Body of pancreas (tissue), 4 donors: ENCODE data around the gene PRKAB2. TPM values are rescaled to one million over a fixed set of nuclear protein-coding genes. Genes with fewer than 3 reads are reported as not detected.

Experiments
- ATAC-seq: fragments of 150-250 bp; one replicate; pipeline ENCODE4 v1.9.1; 2016
- DNase-seq, 4 donors: peaks; one replicate each; pipeline ENCODE4 v3.0.0-alpha.2; 2019
- H3K27ac ChIP-seq, 4 donors: fragments of 200-600 bp; sonication (generic); 1 replicate in 3 of 4; 2 replicates in 1 of 4; pipeline versions ENCODE4 v1.5.1 to v1.6.1; 2016 to 2019; ENCODE audit warnings: mild to moderate bottlenecking in 1 of 4, mixed read lengths in 1 of 4, moderate library complexity in 1 of 4
- H3K27me3 ChIP-seq, 2 donors: fragments of 200-600 bp; sonication (generic); one replicate each; pipeline ENCODE4 v1.6.0; 2016; ENCODE audit warnings: mild to moderate bottlenecking in 1 of 2
- H3K36me3 ChIP-seq, 2 donors: fragments of 200-600 bp; sonication (generic); replicated peaks in 1 of 2; 2 replicates each; pipeline ENCODE4 v1.5.1; 2016; ENCODE audit warnings: low read depth in 2 of 2; ENCODE audit not compliant: insufficient read depth in 1 of 2
- H3K4me1 ChIP-seq: fragments of 200-600 bp; sonication (generic); one replicate; pipeline ENCODE4 v1.6.0; 2016
- H3K4me3 ChIP-seq, 2 donors: fragments of 200-600 bp; sonication (generic); 1 replicate in 1 of 2; 2 replicates in 1 of 2; pipeline ENCODE4 v1.5.1; 2016 to 2019
- H3K9me3 ChIP-seq, 3 donors: fragments of 200-600 bp; sonication (generic); 1 replicate in 2 of 3; 2 replicates in 1 of 3; pipeline ENCODE4 v1.5.1; 2016
- CTCF ChIP-seq, 7 experiments: fragments of 450-650 bp in 4 of 7; fragments of 200-600 bp in 3 of 7; sonication (generic) in 3 of 7; IDR thresholded peaks; one replicate each; pipeline ENCODE4 v1.5.1; 2016 to 2019; ENCODE audit warnings: antibody characterized with exemption in 7 of 7
- POLR2A ChIP-seq, 3 donors: fragments of 450-650 bp; IDR thresholded peaks; one replicate each; pipeline ENCODE4 v1.6.1; 2016; ENCODE audit warnings: antibody characterized with exemption in 3 of 3, mild to moderate bottlenecking in 2 of 3
- WGBS, 2 donors: methylation state at CpG; one replicate each; pipeline ENCODE4 v1.1.5; 2017; 5-methylcytosine and 5-hydroxymethylcytosine counted together
- intact Hi-C: fragments of 100-400 bp; cut with DNase I; formaldehyde crosslinking; loops from one replicate; pipeline ENCODE4 v1.15.1; 2023
- total RNA-seq, 2 donors: library from RNA; depleted of rRNA; stranded (reverse); fragments of >200 nt; gene quantifications; one replicate each; pipeline ENCODE4 v1.1.0, GENCODE V29; 2016

The PRKAB2 gene
- total RNA-seq, 2 donors from 2014 or later, result 11.9 to 19.5 TPM

- H3K36me3 ChIP-seq, result no peaks in the 10 kb centered on the region
- intact Hi-C loops, result no loop called here
- H3K4me1 ChIP-seq, result peaks cover 9% of the 10 kb centered on the region
- ATAC-seq (no peak), DNase-seq (no peak)
- no peaks in the 10 kb centered on the region for H3K9me3 ChIP-seq
- H3K4me3 ChIP-seq, result no peak overlapping the region
- no peak for TF ChIP-seq CTCF (IDR thresholded peaks at IDR 0.05)
- TF ChIP-seq POLR2A (IDR thresholded peaks at IDR 0.05), result no peak
- H3K27ac ChIP-seq, result no peak overlapping the region
- 84 to 90% methylated on average over 2 of the region's 2 CpGs for WGBS, 2 donors
- H3K27me3 ChIP-seq, result no peaks in the 10 kb centered on the region
Observed at GRCh38 chr1:147189514-147189913, 17.2 kb upstream of the PRKAB2 start.

GRCh38 chr1:147185432-147185831, 13.2 kb upstream of the PRKAB2 start:
- 35 to 43% methylated on average over 2 of the region's 2 CpGs for WGBS, 2 donors
- H3K27me3 ChIP-seq, result no peaks in the 10 kb centered on the region
- TF ChIP-seq CTCF (IDR thresholded peaks at IDR 0.05), result no peak
- no peak for TF ChIP-seq POLR2A (IDR thresholded peaks at IDR 0.05)
- no peak overlapping the region for H3K4me3 ChIP-seq
- peak overlapping the region in 2 of 4 donors; percentile 17 to 38 for H3K27ac ChIP-seq
- no peak for DNase-seq
- no peaks in the 10 kb centered on the region for H3K36me3 ChIP-seq
- no peak for ATAC-seq
- no peaks in the 10 kb centered on the region for H3K9me3 ChIP-seq
- H3K4me1 ChIP-seq, result peaks cover 9% of the 10 kb centered on the region
- intact Hi-C loops, result no loop called here

GRCh38 chr1:147177611-147178380, 5.5 kb upstream of the PRKAB2 start:
- no peak for DNase-seq
- Histone ChIP-seq H3K4me1 (peaks cover 17% of the 10 kb centered on the region), H3K4me3 (no peak overlapping the region), H3K9me3 (no peaks in the 10 kb centered on the region), H3K27me3 (no peaks in the 10 kb centered on the region), H3K27ac (no peak overlapping the region), H3K36me3 (no peaks in the 10 kb centered on the region)
- 73 to 82% methylated on average over 36 of the region's 36 CpGs for WGBS, 2 donors
- no peak for ATAC-seq
- intact Hi-C loops, result loop anchor here (10.0 kb wide), 1 partner anchor 67 kb away; the partner anchor contains the start of gene CHD1L
- no peak for TF ChIP-seq CTCF (IDR thresholded peaks at IDR 0.05)

- Histone ChIP-seq H3K27me3 (no peaks in the 10 kb centered on the region), H3K27ac (peak overlapping the region; percentile 89 to 94 (median 93)), H3K4me3 (peak overlapping the region; percentile 73 to 87), H3K4me1 (peaks cover 54% of the 10 kb centered on the region), H3K36me3 (no peaks in the 10 kb centered on the region), H3K9me3 (no peaks in the 10 kb centered on the region)
- intact Hi-C loops, result loop anchor here (10.0 kb wide), 1 partner anchor 73 kb away; the partner anchor contains the start of gene CHD1L
- ATAC-seq, result no peak
- TF ChIP-seq CTCF (IDR thresholded peaks at IDR 0.05) (no peak), POLR2A (IDR thresholded peaks at IDR 0.05) (no peak)
- 0% methylated on average over 20 to 32 of the region's 32 CpGs for WGBS, 2 donors
- peak in 1 of 4 donors; percentile 16 for DNase-seq
Observed at GRCh38 chr1:147171399-147172167, 687 bp downstream of the PRKAB2 start.
